Endothelial cell of umbilical vein (primary cell): Measurements from ENCODE around the gene ALDH5A1. TPM values are rescaled to one million over a fixed set of nuclear protein-coding genes. Genes with fewer than 3 reads are reported as not detected.

Source experiments
- BruUV-seq: library from RNA; stranded (reverse); fragments of 400-500 nt; replicated peaks from 2 replicates; lab custom pipeline; 2021; lab: Mats Ljungman, UMichigan
- CTCF ChIA-PET: fragments of 300-600, 350-600 bp; sonication (Branson Sonifier 250); formaldehyde crosslinking; loops from one replicate; lab custom pipeline; 2021; ENCODE audit warnings: antibody characterized with exemption, inconsistent platforms; lab: Charles Lee
- POLR2A ChIA-PET: fragments of 300-600, 350-600 bp; sonication (Branson Sonifier 250); formaldehyde crosslinking; loops from one replicate; lab custom pipeline; 2021; ENCODE audit warnings: antibody characterized with exemption, inconsistent platforms; lab: Charles Lee
- DNase-seq: peaks from one replicate; pipeline ENCODE4 v3.0.0-alpha.2; 2011; ENCODE audit warnings: low read depth, low spot score
- FAIRE-seq: peaks from 2 replicates; lab custom pipeline; 2011; peaks lifted over from hg19 to GRCh38; lab: Jason Lieb, UNC
- H2AFZ ChIP-seq: 2 replicates; pipeline ENCODE4 v1.6.0; 2012; ENCODE audit warnings: low read depth, low read length, control low read depth, inconsistent platforms
- H3K27ac ChIP-seq: 2 replicates; pipeline ENCODE4 v1.5.1; 2011; ENCODE audit warnings: low read depth, mild to moderate bottlenecking, control low read depth, low read length, moderate library complexity; ENCODE audit not compliant: insufficient read depth
- H3K27me3 ChIP-seq, 2 experiments: 2 replicates each; pipeline versions ENCODE4 v1.6.0 to v1.6.1; 2011; ENCODE audit warnings: low read length in 2 of 2, mixed read lengths in 1 of 2; ENCODE audit not compliant: control insufficient read depth in 2 of 2, insufficient read depth in 2 of 2
- H3K36me3 ChIP-seq, 2 experiments: 2 replicates in 1 of 2; 3 replicates in 1 of 2; pipeline ENCODE4 v1.5.1; 2011; ENCODE audit warnings: low read length in 2 of 2, mild to moderate bottlenecking in 1 of 2, moderate library complexity in 1 of 2; ENCODE audit not compliant: control insufficient read depth in 2 of 2, insufficient read depth in 2 of 2; ENCODE audit errors: extremely low read depth in 1 of 2
- H3K4me1 ChIP-seq: 3 replicates; pipeline ENCODE4 v1.5.1; 2011; ENCODE audit warnings: mild to moderate bottlenecking, low read length; ENCODE audit not compliant: control insufficient read depth, insufficient read depth; ENCODE audit errors: extremely low read depth
- H3K4me2 ChIP-seq: 2 replicates; pipeline ENCODE4 v1.6.1; 2011; ENCODE audit warnings: low read length, control low read depth, mixed read lengths; ENCODE audit not compliant: insufficient read depth
- H3K4me3 ChIP-seq, 3 experiments: fragments of 200-600 bp in 1 of 3; sonication (generic), shearing (Covaris generic) in 1 of 3; replicated peaks in 1 of 3; 2 replicates each; pipeline ENCODE4 v1.5.1; 2011 to 2016; ENCODE audit warnings: control low read depth in 3 of 3, low read length in 3 of 3, mild to moderate bottlenecking in 2 of 3, inconsistent platforms in 1 of 3, low read depth in 1 of 3, moderate library complexity in 1 of 3; ENCODE audit not compliant: insufficient read depth in 1 of 3
- H3K79me2 ChIP-seq: 2 replicates; pipeline ENCODE4 v1.6.0; 2012; ENCODE audit warnings: low read length, inconsistent platforms; ENCODE audit not compliant: control insufficient read depth, insufficient read depth
- H3K9ac ChIP-seq: replicated peaks from 2 replicates; pipeline ENCODE3; 2011; ENCODE audit warnings: low read length, control low read depth; ENCODE audit not compliant: insufficient read depth; ENCODE audit errors: extremely low read depth
- H3K9me1 ChIP-seq: replicated peaks from 3 replicates; pipeline ENCODE4 v1.6.0; 2011; ENCODE audit warnings: mild to moderate bottlenecking, low read length; ENCODE audit not compliant: control insufficient read depth, insufficient read depth; ENCODE audit errors: extremely low read depth
- H3K9me3 ChIP-seq: replicated peaks from 2 replicates; pipeline ENCODE4 v1.5.1; 2012; ENCODE audit warnings: low read length, inconsistent platforms; ENCODE audit not compliant: control insufficient read depth, insufficient read depth
- H4K20me1 ChIP-seq: replicated peaks from 2 replicates; pipeline ENCODE3; 2011; ENCODE audit warnings: mild to moderate bottlenecking, low read length; ENCODE audit not compliant: control insufficient read depth, insufficient read depth; ENCODE audit errors: extremely low read depth
- FOS ChIP-seq: IDR thresholded peaks from 2 replicates; pipeline ENCODE4 v1.6.1; 2011; ENCODE audit warnings: mild to moderate bottlenecking, low read length, moderate library complexity, borderline replicate concordance; ENCODE audit not compliant: insufficient read depth
- GATA2 ChIP-seq: IDR thresholded peaks from 2 replicates; pipeline ENCODE4 v1.7.0; 2011; ENCODE audit warnings: low read depth, mild to moderate bottlenecking, moderate library complexity, mixed read lengths, low read length; ENCODE audit not compliant: insufficient read length, insufficient read depth
- JUN ChIP-seq: IDR thresholded peaks from 2 replicates; pipeline ENCODE4 v1.6.1; 2011; ENCODE audit warnings: borderline replicate concordance, low read depth; ENCODE audit not compliant: insufficient read length, insufficient read depth
- MYC ChIP-seq: IDR thresholded peaks from one replicate; pipeline ENCODE4 v1.6.1; 2011; ENCODE audit warnings: mild to moderate bottlenecking, low read depth, low read length
- POLR2A ChIP-seq: IDR thresholded peaks from 2 replicates; pipeline ENCODE4 v1.6.1; 2012; ENCODE audit warnings: low read depth, mild to moderate bottlenecking, control low read depth, low read length
- POLR2AphosphoS5 ChIP-seq: IDR thresholded peaks from 2 replicates; pipeline ENCODE4 v1.6.1; 2012; ENCODE audit warnings: low read depth, mild to moderate bottlenecking, control low read depth, low read length, moderate library complexity; ENCODE audit not compliant: insufficient read depth
- dilution Hi-C: fragments of 300-500 bp; cut with MboI; formaldehyde crosslinking; loops from one replicate; pipeline ENCODE4 v1.15.0; 2019; ENCODE audit warnings: low sequenced_read_pairs; ENCODE audit not compliant: extremely low pct_ligation_motif_present
- intact Hi-C: fragments of 100-400 bp; cut with micrococcal nuclease; formaldehyde crosslinking; loops from one replicate; pipeline ENCODE4 v1.10.0; 2022
- polyA plus RNA-seq, 4 experiments: library from polyadenylated mRNA; depleted of rRNA in 3 of 4; stranded (reverse) in 3 of 4; unstranded in 1 of 4; fragments of >200 nt; gene quantifications; 2 replicates each; pipeline versions ENCODE4 v1.2.1 to v1.2.3, GENCODE V29; 2011 to 2012; ENCODE audit warnings: missing spikeins in 1 of 4
- total RNA-seq: library from RNA; stranded (reverse); gene quantifications from 2 replicates; pipeline ENCODE4 v1.2.3, GENCODE V29; 2021
- TF ChIP-seq, protein P1 (sequence below), 2 donors: IDR thresholded peaks; 1 replicate in 1 of 2; 2 replicates in 1 of 2; pipeline ENCODE4 v1.5.1; 2011; ENCODE audit warnings: low read length in 2 of 2, mild to moderate bottlenecking in 2 of 2, moderate library complexity in 2 of 2, control low read depth in 1 of 2, inconsistent platforms in 1 of 2, low read depth in 1 of 2; ENCODE audit not compliant: insufficient read depth in 1 of 2; ENCODE audit errors: extremely low read depth in 1 of 2
- TF ChIP-seq, protein P2 (sequence below): IDR thresholded peaks from 2 replicates; pipeline ENCODE4 v1.6.1; 2011; ENCODE audit not compliant: insufficient read depth, insufficient read length

Gene ALDH5A1
- total and polyA plus RNA-seq, 2 donors (not counting 3 experiments of a cell fraction or from before 2014, with no cell fraction given): 0.51 to 1.1 TPM

DNA sequence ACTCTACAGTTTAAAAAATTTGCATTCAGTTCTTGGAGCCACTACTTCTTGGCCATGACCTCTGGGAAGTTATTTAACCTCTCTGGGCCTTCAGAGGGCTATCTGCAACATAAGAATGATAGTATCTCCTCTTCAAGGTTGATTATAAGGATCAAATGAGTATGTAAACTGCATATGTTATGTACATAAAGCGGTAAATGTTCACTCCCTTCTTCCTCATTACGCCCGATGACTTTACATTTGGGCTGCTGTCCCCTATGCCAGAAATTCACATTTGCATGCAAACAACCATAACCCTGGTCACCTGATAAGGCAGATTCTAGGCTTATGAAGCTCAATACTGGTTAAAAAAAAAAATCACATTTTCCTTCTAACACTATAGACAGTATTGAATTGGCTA, 50.4 kb downstream of the ALDH5A1 start:
- ChIA-PET CTCF (no interaction called here), POLR2A (no interaction called here)
- H4K20me1 ChIP-seq: no peaks in the 10 kb centered on the region
- H3K79me2 ChIP-seq: no peaks in the 10 kb centered on the region
- FAIRE-seq: no peak
- H3K9me3 ChIP-seq: no peaks in the 10 kb centered on the region
- no peak overlapping the region for H3K27ac ChIP-seq
- H3K4me3 ChIP-seq: no peak overlapping the region
- H3K27me3 ChIP-seq: no peaks in the 10 kb centered on the region
- no peaks in the 10 kb centered on the region for H3K4me1 ChIP-seq
- dilution Hi-C loops (no loop called here), intact Hi-C loops (no loop called here)
- no peak for TF ChIP-seq MYC
- no peak for TF ChIP-seq JUN
- TF ChIP-seq, protein P1, sequence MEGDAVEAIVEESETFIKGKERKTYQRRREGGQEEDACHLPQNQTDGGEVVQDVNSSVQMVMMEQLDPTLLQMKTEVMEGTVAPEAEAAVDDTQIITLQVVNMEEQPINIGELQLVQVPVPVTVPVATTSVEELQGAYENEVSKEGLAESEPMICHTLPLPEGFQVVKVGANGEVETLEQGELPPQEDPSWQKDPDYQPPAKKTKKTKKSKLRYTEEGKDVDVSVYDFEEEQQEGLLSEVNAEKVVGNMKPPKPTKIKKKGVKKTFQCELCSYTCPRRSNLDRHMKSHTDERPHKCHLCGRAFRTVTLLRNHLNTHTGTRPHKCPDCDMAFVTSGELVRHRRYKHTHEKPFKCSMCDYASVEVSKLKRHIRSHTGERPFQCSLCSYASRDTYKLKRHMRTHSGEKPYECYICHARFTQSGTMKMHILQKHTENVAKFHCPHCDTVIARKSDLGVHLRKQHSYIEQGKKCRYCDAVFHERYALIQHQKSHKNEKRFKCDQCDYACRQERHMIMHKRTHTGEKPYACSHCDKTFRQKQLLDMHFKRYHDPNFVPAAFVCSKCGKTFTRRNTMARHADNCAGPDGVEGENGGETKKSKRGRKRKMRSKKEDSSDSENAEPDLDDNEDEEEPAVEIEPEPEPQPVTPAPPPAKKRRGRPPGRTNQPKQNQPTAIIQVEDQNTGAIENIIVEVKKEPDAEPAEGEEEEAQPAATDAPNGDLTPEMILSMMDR (IDR thresholded peaks at IDR 0.05; ENCODE audit: extremely low read depth in 1 of 2, insufficient read depth in 1 of 2, low read depth in 1 of 2, low read length in 2 of 2): no peak
- TF ChIP-seq GATA2: no peak
- TF ChIP-seq, protein P2, sequence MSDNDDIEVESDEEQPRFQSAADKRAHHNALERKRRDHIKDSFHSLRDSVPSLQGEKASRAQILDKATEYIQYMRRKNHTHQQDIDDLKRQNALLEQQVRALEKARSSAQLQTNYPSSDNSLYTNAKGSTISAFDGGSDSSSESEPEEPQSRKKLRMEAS: no peak
- no peak for TF ChIP-seq FOS
- no peak for TF ChIP-seq POLR2AphosphoS5
- no peak for TF ChIP-seq POLR2A
- H3K4me2 ChIP-seq: no peak overlapping the region
- no peaks in the 10 kb centered on the region for H3K9me1 ChIP-seq
- H2AFZ ChIP-seq: no peak overlapping the region
- no TSS peak for BruUV-seq
- H3K9ac ChIP-seq: no peak overlapping the region
- no peak for DNase-seq
- H3K36me3 ChIP-seq: no peaks in the 10 kb centered on the region
